H1 (cell line): ENCODE data around the gene ZXDC. TPM values are rescaled to one million over a fixed set of nuclear protein-coding genes. Genes with fewer than 3 reads are reported as not detected.

Experiments
- CTCF ChIA-PET: fragments of 300-600 bp; sonication (Branson Sonifier 250); formaldehyde crosslinking; loops from one replicate; lab custom pipeline; 2021; ENCODE audit not compliant: partially characterized antibody; lab: Charles Lee
- POLR2A ChIA-PET: fragments of 300-600 bp; sonication (Branson Sonifier 250); formaldehyde crosslinking; loops from one replicate; lab custom pipeline; 2021; ENCODE audit warnings: inconsistent platforms; ENCODE audit not compliant: partially characterized antibody; lab: Charles Lee
- DNase-seq, 2 experiments: peaks; one replicate each; pipeline versions ENCODE4 v3.0.0 to v3.0.0-alpha.2; 2010 to 2022; ENCODE audit warnings: low spot score in 2 of 2, low read depth in 1 of 2, mixed read lengths in 1 of 2
- FAIRE-seq: peaks from 2 replicates; lab custom pipeline; 2011; peaks lifted over from hg19 to GRCh38; lab: Jason Lieb, UNC
- H2AFZ ChIP-seq: 2 replicates; pipeline ENCODE4 v1.8.1; 2012; ENCODE audit warnings: low read length, inconsistent platforms
- H2AK5ac ChIP-seq: 2 replicates; pipeline ENCODE4 v1.6.1; 2013; ENCODE audit warnings: low read depth, low read length
- H2BK120ac ChIP-seq: replicated peaks from 2 replicates; pipeline ENCODE3; 2013; ENCODE audit warnings: low read depth, low read length, inconsistent platforms
- H2BK12ac ChIP-seq: 2 replicates; pipeline ENCODE4 v1.6.1; 2013; ENCODE audit warnings: low read depth, low read length
- H2BK15ac ChIP-seq: 2 replicates; pipeline ENCODE4 v1.6.1; 2013; ENCODE audit warnings: low read length
- H2BK20ac ChIP-seq: 2 replicates; pipeline ENCODE4 v1.6.1; 2013; ENCODE audit warnings: low read length
- H2BK5ac ChIP-seq: 2 replicates; pipeline ENCODE4 v1.6.1; 2013; ENCODE audit warnings: low read depth, low read length
- H3K14ac ChIP-seq: 2 replicates; pipeline ENCODE4 v1.6.1; 2013; ENCODE audit warnings: inconsistent platforms; ENCODE audit not compliant: insufficient read length
- H3K18ac ChIP-seq: 2 replicates; pipeline ENCODE4 v1.6.1; 2013; ENCODE audit warnings: low read length; ENCODE audit errors: extremely low read depth
- H3K23ac ChIP-seq: 2 replicates; pipeline ENCODE4 v1.6.1; 2013; ENCODE audit warnings: inconsistent platforms; ENCODE audit not compliant: insufficient read length
- H3K23me2 ChIP-seq: 2 replicates; pipeline ENCODE4 v1.6.1; 2013; ENCODE audit warnings: low read depth, low read length
- H3K27ac ChIP-seq: 2 replicates; pipeline ENCODE4 v1.6.1; 2011; ENCODE audit warnings: low read depth, low read length, inconsistent platforms
- H3K27me3 ChIP-seq, 4 experiments: replicated peaks in 1 of 4; 1 replicate in 1 of 4; 2 replicates in 3 of 4; pipeline versions ENCODE4 v1.6.1 to v1.8.1; 2011 to 2013; ENCODE audit warnings: low read length in 3 of 4, mild to moderate bottlenecking in 3 of 4, inconsistent platforms in 2 of 4, mixed read lengths in 2 of 4, moderate library complexity in 1 of 4; ENCODE audit not compliant: control insufficient read depth in 3 of 4, insufficient read depth in 3 of 4; ENCODE audit errors: extremely low read depth in 1 of 4
- H3K36me3 ChIP-seq, 4 experiments: 2 replicates each; pipeline versions ENCODE4 v1.6.1 to v1.8.1; 2011 to 2013; ENCODE audit warnings: mild to moderate bottlenecking in 4 of 4, low read length in 3 of 4, moderate library complexity in 2 of 4, control low read depth in 1 of 4, inconsistent platforms in 1 of 4; ENCODE audit not compliant: insufficient read depth in 4 of 4, control insufficient read depth in 2 of 4
- H3K4ac ChIP-seq: replicated peaks from 2 replicates; pipeline ENCODE3; 2013; ENCODE audit warnings: low read length, low read depth, mixed read lengths, inconsistent platforms; ENCODE audit not compliant: insufficient read length
- H3K4me1 ChIP-seq, 4 experiments: replicated peaks in 1 of 4; 1 replicate in 1 of 4; 2 replicates in 3 of 4; pipeline versions ENCODE4 v1.6.1 to v1.8.1; 2011 to 2013; ENCODE audit warnings: low read length in 3 of 4, inconsistent platforms in 2 of 4, mixed read lengths in 1 of 4; ENCODE audit not compliant: insufficient read depth in 4 of 4, control insufficient read depth in 3 of 4
- H3K4me2 ChIP-seq, 2 experiments: 2 replicates each; pipeline versions ENCODE4 v1.6.1 to v1.8.1; 2011 to 2013; ENCODE audit warnings: low read depth in 2 of 2, low read length in 2 of 2, control low read depth in 1 of 2, inconsistent platforms in 1 of 2, mild to moderate bottlenecking in 1 of 2; ENCODE audit not compliant: insufficient read depth in 1 of 2
- H3K4me3 ChIP-seq, 4 experiments: fragments of 200-600, 300-600 bp in 1 of 4; sonication (generic), shearing (Covaris generic), sonication (Bioruptor Twin) in 1 of 4; 2 replicates each; pipeline versions ENCODE4 v1.5.1 to v1.8.1; 2011 to 2016; ENCODE audit warnings: low read length in 4 of 4, low read depth in 3 of 4, control low read depth in 2 of 4, inconsistent platforms in 2 of 4, mild to moderate bottlenecking in 2 of 4, mixed read lengths in 1 of 4, moderate library complexity in 1 of 4; ENCODE audit not compliant: insufficient read depth in 2 of 4; ENCODE audit errors: extremely low read depth in 1 of 4
- H3K56ac ChIP-seq: replicated peaks from 2 replicates; pipeline ENCODE3; 2013; ENCODE audit warnings: low read depth, mild to moderate bottlenecking, mixed read lengths, low read length, inconsistent platforms; ENCODE audit not compliant: insufficient read length
- H3K79me1 ChIP-seq: 2 replicates; pipeline ENCODE4 v1.6.1; 2013; ENCODE audit warnings: low read depth, low read length, control low read depth
- H3K79me2 ChIP-seq, 2 experiments: 2 replicates each; pipeline versions ENCODE4 v1.6.1 to v1.8.1; 2012 to 2013; ENCODE audit warnings: low read length in 2 of 2, mild to moderate bottlenecking in 2 of 2, inconsistent platforms in 1 of 2; ENCODE audit not compliant: insufficient read depth in 2 of 2, control insufficient read depth in 1 of 2
- H3K9ac ChIP-seq, 4 experiments: replicated peaks in 1 of 4; 1 replicate in 1 of 4; 2 replicates in 3 of 4; pipeline versions ENCODE4 v1.6.1 to v1.8.1; 2011 to 2013; ENCODE audit warnings: low read depth in 3 of 4, low read length in 3 of 4, control low read depth in 2 of 4, mild to moderate bottlenecking in 2 of 4, moderate library complexity in 2 of 4, inconsistent platforms in 1 of 4; ENCODE audit errors: extremely low read depth in 1 of 4
- H3K9me3 ChIP-seq, 2 experiments: 2 replicates each; pipeline versions ENCODE4 v1.6.1 to v1.8.1; 2012 to 2013; ENCODE audit warnings: mild to moderate bottlenecking in 2 of 2, moderate library complexity in 2 of 2, control low read depth in 1 of 2, inconsistent platforms in 1 of 2, low read depth in 1 of 2, low read length in 1 of 2, mixed read lengths in 1 of 2; ENCODE audit not compliant: insufficient read depth in 2 of 2
- H4K20me1 ChIP-seq, 2 experiments: replicated peaks in 1 of 2; 2 replicates each; pipeline versions ENCODE3 to v1.8.1; 2011 to 2013; ENCODE audit warnings: inconsistent platforms in 2 of 2, low read length in 2 of 2, mild to moderate bottlenecking in 1 of 2; ENCODE audit not compliant: insufficient read depth in 2 of 2, control insufficient read depth in 1 of 2
- H4K5ac ChIP-seq: 2 replicates; pipeline ENCODE4 v1.6.1; 2013; ENCODE audit warnings: low read length, low read depth, mixed read lengths, inconsistent platforms; ENCODE audit not compliant: insufficient read length
- H4K8ac ChIP-seq: 2 replicates; pipeline ENCODE4 v1.8.0; 2013; ENCODE audit warnings: mild to moderate bottlenecking, moderate library complexity, low read length, inconsistent platforms; ENCODE audit not compliant: insufficient read depth; ENCODE audit errors: extremely low read depth
- H4K91ac ChIP-seq: replicated peaks from 2 replicates; pipeline ENCODE3; 2013; ENCODE audit warnings: low read length, mixed read lengths, inconsistent platforms; ENCODE audit not compliant: insufficient read length
- CEBPB ChIP-seq: IDR thresholded peaks from 2 replicates; pipeline ENCODE4 v1.6.1; 2012; ENCODE audit warnings: low read depth, low read length
- CTBP2 ChIP-seq: IDR thresholded peaks from 2 replicates; pipeline ENCODE4 v1.7.0; 2011; ENCODE audit warnings: borderline replicate concordance, mild to moderate bottlenecking, moderate library complexity, mixed read lengths, low read length; ENCODE audit not compliant: insufficient read depth, insufficient read length
- CTCF ChIP-seq, 3 experiments: IDR thresholded peaks; 1 replicate in 2 of 3; 2 replicates in 1 of 3; pipeline versions ENCODE4 v1.5.1 to v1.6.1; 2011; ENCODE audit warnings: low read length in 3 of 3, mild to moderate bottlenecking in 3 of 3, inconsistent platforms in 2 of 3, low read depth in 1 of 3, moderate library complexity in 1 of 3; ENCODE audit not compliant: insufficient read depth in 1 of 3; ENCODE audit errors: control extremely low read depth in 1 of 3
- KDM1A ChIP-seq: fragments of 200-600, 300-600 bp; sonication (generic); IDR thresholded peaks from 2 replicates; pipeline ENCODE4 v1.7.1; 2016; ENCODE audit warnings: mild to moderate bottlenecking, low read length, borderline replicate concordance
- KDM4A ChIP-seq: IDR thresholded peaks from one replicate; pipeline ENCODE4 v1.7.1; 2012; ENCODE audit warnings: low read depth, mild to moderate bottlenecking, moderate library complexity, low read length, inconsistent platforms; ENCODE audit not compliant: severe bottlenecking
- SP1 ChIP-seq: IDR thresholded peaks from 2 replicates; pipeline ENCODE4 v1.6.1; 2011; ENCODE audit warnings: low read depth, low read length
- SP4 ChIP-seq: IDR thresholded peaks from 2 replicates; pipeline ENCODE4 v1.6.1; 2012; ENCODE audit warnings: low read length, inconsistent platforms
- TEAD4 ChIP-seq: IDR thresholded peaks from 2 replicates; pipeline ENCODE4 v1.6.1; 2012; ENCODE audit warnings: low read depth, low read length, inconsistent platforms, mixed read lengths
- USF2 ChIP-seq: IDR thresholded peaks from 2 replicates; pipeline ENCODE4 v1.6.1; 2011; ENCODE audit warnings: low read length, improper control_type of control experiment
- WGBS, 2 experiments: shearing (Covaris generic) in 1 of 2; methylation state at CpG; one replicate each; pipeline versions ENCODE4 v1.1.6 to v1.1.7; 2013 to 2015; ENCODE audit warnings: low lambda C conversion rate in 2 of 2, mixed read lengths in 2 of 2, inconsistent platforms in 1 of 2, low coverage in 1 of 2, missing lambda C conversion rate in 1 of 2; ENCODE audit not compliant: insufficient replicate concordance in 2 of 2, insufficient coverage in 1 of 2, insufficient read length in 1 of 2; ENCODE audit errors: extremely low coverage in 1 of 2, missing lambda C conversion rate in 1 of 2; 5-methylcytosine and 5-hydroxymethylcytosine counted together
- polyA plus RNA-seq, 7 experiments: library from polyadenylated mRNA; depleted of rRNA in 3 of 7; stranded (reverse) in 5 of 7; unstranded in 2 of 7; fragments of >200 nt in 5 of 7; fragments of 200-250 nt in 2 of 7; gene quantifications; 1 replicate in 5 of 7; 2 replicates in 1 of 7; 4 replicates in 1 of 7; pipeline versions ENCODE4 v1.2.1 to v1.2.3, GENCODE V29; 2011 to 2013; ENCODE audit warnings: missing spikeins in 2 of 7, mixed read lengths in 2 of 7
- total RNA-seq: library from RNA; stranded (reverse); fragmentation: NEBNext Ultra II Directional; extraction: Animal tissue kit (Norgen Biotek cat#: 25700); gene quantifications from 2 replicates; pipeline ENCODE4 v1.2.1, GENCODE V29; 2021

ZXDC gene
- total and polyA plus RNA-seq, 2 of the 8 experiments (the other 6 are each of a cell fraction or from before 2014, with no cell fraction given): 12.7 to 24.3 TPM

- 77% methylated on average over 5 of the region's 5 CpGs; no CpG with 5 or more reads in 1 of the 2 experiments for WGBS, 2 experiments
- H2BK120ac ChIP-seq: no peak overlapping the region
- no peaks in the 10 kb centered on the region for H3K79me2 ChIP-seq
- no peak overlapping the region for H3K14ac ChIP-seq
- H3K23ac ChIP-seq: no peak overlapping the region
- H3K4ac ChIP-seq: no peak overlapping the region
- no peak overlapping the region for H4K91ac ChIP-seq
- no peak overlapping the region for H3K27ac ChIP-seq
- no peak overlapping the region for H2AFZ ChIP-seq
- H4K5ac ChIP-seq: no peak overlapping the region
- no peak overlapping the region for H3K4me3 ChIP-seq
- no peak overlapping the region for H3K18ac ChIP-seq
- no peaks in the 10 kb centered on the region for H3K9me3 ChIP-seq
- DNase-seq: no peak
- H3K4me1 ChIP-seq: peaks cover 0 to 9% (median 6%) of the 10 kb centered on the region in 4 experiments; a peak in 3 of 7 replicates
- H4K8ac ChIP-seq: no peak overlapping the region; the same call in 1 of the 2 replicates
- no peak overlapping the region for H2BK15ac ChIP-seq
- H4K20me1 ChIP-seq: no peaks in the 10 kb centered on the region
- H2BK5ac ChIP-seq: no peak overlapping the region
- no peaks in the 10 kb centered on the region for H3K23me2 ChIP-seq
- no peaks in the 10 kb centered on the region for H3K79me1 ChIP-seq
- H2AK5ac ChIP-seq: no peak overlapping the region
- no peak overlapping the region for H2BK20ac ChIP-seq
- H3K4me2 ChIP-seq: no peak overlapping the region
- H3K36me3 ChIP-seq: no peaks in the 10 kb centered on the region
- ChIA-PET CTCF (interaction anchor here (0.7 to 1.6 kb wide), 7 partner anchors 9 to 64 kb away, joined by 3 to 4 read pairs (median 3); no protein-coding TSS in a partner anchor), POLR2A (interaction anchor here (1.6 kb wide), 1 partner anchor 15 kb away, joined by 4 read pairs; no protein-coding TSS in a partner anchor)
- no peak overlapping the region for H3K56ac ChIP-seq
- 0 out of 7 replicates have a peak, but pooled peaks cover 0 to 1% (median 0%) of the 10 kb centered on the region in 4 experiments for H3K27me3 ChIP-seq
- H2BK12ac ChIP-seq: no peak overlapping the region
- no peak for FAIRE-seq
- H3K9ac ChIP-seq: no peak overlapping the region
- peak; percentile 17 to 21 (median 19); a peak in 3 of 4 replicates for TF ChIP-seq CTCF (IDR thresholded peaks at IDR 0.05; ENCODE audit: control extremely low read depth in 1 of 3, insufficient read depth in 1 of 3, low read depth in 1 of 3, low read length in 3 of 3)
- peak; percentile 25; the same call in 1 of the 2 replicates for TF ChIP-seq TEAD4
- peak; percentile 55; the same call in 1 of the 2 replicates for TF ChIP-seq KDM1A
- TF ChIP-seq USF2: no peak
- no peak for TF ChIP-seq SP1
- TF ChIP-seq SP4: no peak
- TF ChIP-seq CEBPB: no peak
- no peak for TF ChIP-seq KDM4A
- no peak for TF ChIP-seq CTBP2
Measured at GRCh38 chr3:126407412-126408044, 68.2 kb downstream of the ZXDC start.
